Renal cortex interstitium (tissue), 15 donors: ENCODE results near the gene VCAN. TPM values are rescaled to one million over a fixed set of nuclear protein-coding genes. Genes with fewer than 3 reads are reported as not detected.
"Not testable (repeated sequence)": the region's sequence is repeated elsewhere in the genome, so short reads cannot be mapped to it uniquely, and the experiment has no call there.

Experiments used
- DNase-seq, 11 donors: peaks; one replicate each; pipeline ENCODE4 v3.0.0-alpha.2; 2013; ENCODE audit warnings: low read depth in 9 of 11, low spot score in 4 of 11; ENCODE audit errors: extremely low read depth in 1 of 11
- long read RNA-seq, 16 experiments: transcript quantifications; one replicate each; lab custom pipeline, GENCODE V29; 2026
- polyA plus RNA-seq, 3 donors: library from polyadenylated mRNA; unstranded; fragments of 120-200 nt; gene quantifications; one replicate each; pipeline ENCODE4 v1.2.1, GENCODE V29; 2013; ENCODE audit not compliant: insufficient read length in 3 of 3

VCAN gene
- 100 to 1,000 TPM; 310 to 404 (median 347) TPM for polyA plus RNA-seq
- long read RNA-seq, donor 1, full-length matches to known transcripts: 44 of 68 reads
- long read RNA-seq, donor 1, partial matches to known transcripts: 24 of 68 reads
- long read RNA-seq, donor 1, other reads (novel, unspliced or antisense): 0 of 68 reads
- long read RNA-seq, donor 2, full-length matches to known transcripts: 42 of 58 reads
- long read RNA-seq, donor 2, partial matches to known transcripts: 16 of 58 reads
- long read RNA-seq, donor 2, other reads (novel, unspliced or antisense): 0 of 58 reads
- long read RNA-seq, donor 3, full-length matches to known transcripts: 67 of 91 reads
- long read RNA-seq, donor 3, partial matches to known transcripts: 24 of 91 reads
- long read RNA-seq, donor 3, other reads (novel, unspliced or antisense): 0 of 91 reads
- long read RNA-seq, donor 4, full-length matches to known transcripts: 47 of 64 reads
- long read RNA-seq, donor 4, partial matches to known transcripts: 17 of 64 reads
- long read RNA-seq, donor 4, other reads (novel, unspliced or antisense): 0 of 64 reads
- long read RNA-seq, donor 5: 0 reads
- long read RNA-seq, donor 6, full-length matches to known transcripts: 101 of 163 reads
- long read RNA-seq, donor 6, partial matches to known transcripts: 62 of 163 reads
- long read RNA-seq, donor 6, other reads (novel, unspliced or antisense): 0 of 163 reads
- long read RNA-seq, donor 7, full-length matches to known transcripts: 67 of 127 reads
- long read RNA-seq, donor 7, partial matches to known transcripts: 60 of 127 reads
- long read RNA-seq, donor 7, other reads (novel, unspliced or antisense): 0 of 127 reads
- long read RNA-seq, donor 8: 0 reads
- long read RNA-seq, donor 9, full-length matches to known transcripts: 50 of 70 reads
- long read RNA-seq, donor 9, partial matches to known transcripts: 20 of 70 reads
- long read RNA-seq, donor 9, other reads (novel, unspliced or antisense): 0 of 70 reads
- long read RNA-seq, donor 10, full-length matches to known transcripts: 47 of 128 reads
- long read RNA-seq, donor 10, partial matches to known transcripts: 81 of 128 reads
- long read RNA-seq, donor 10, other reads (novel, unspliced or antisense): 0 of 128 reads
- long read RNA-seq, donor 11, full-length matches to known transcripts: 47 of 76 reads
- long read RNA-seq, donor 11, partial matches to known transcripts: 29 of 76 reads
- long read RNA-seq, donor 11, other reads (novel, unspliced or antisense): 0 of 76 reads
- long read RNA-seq, donor 12, full-length matches to known transcripts: 24 of 24 reads
- long read RNA-seq, donor 12, partial matches to known transcripts: 0 of 24 reads
- long read RNA-seq, donor 12, other reads (novel, unspliced or antisense): 0 of 24 reads
- long read RNA-seq, donor 13: 0 reads
- long read RNA-seq, donor 14, full-length matches to known transcripts: 31 of 52 reads
- long read RNA-seq, donor 14, partial matches to known transcripts: 21 of 52 reads
- long read RNA-seq, donor 14, other reads (novel, unspliced or antisense): 0 of 52 reads
- long read RNA-seq, donor 15, full-length matches to known transcripts: 26 of 26 reads
- long read RNA-seq, donor 15, partial matches to known transcripts: 0 of 26 reads
- long read RNA-seq, donor 15, other reads (novel, unspliced or antisense): 0 of 26 reads
- long read RNA-seq, donor 16, full-length matches to known transcripts: 154 of 279 reads
- long read RNA-seq, donor 16, partial matches to known transcripts: 125 of 279 reads
- long read RNA-seq, donor 16, other reads (novel, unspliced or antisense): 0 of 279 reads

DNA sequence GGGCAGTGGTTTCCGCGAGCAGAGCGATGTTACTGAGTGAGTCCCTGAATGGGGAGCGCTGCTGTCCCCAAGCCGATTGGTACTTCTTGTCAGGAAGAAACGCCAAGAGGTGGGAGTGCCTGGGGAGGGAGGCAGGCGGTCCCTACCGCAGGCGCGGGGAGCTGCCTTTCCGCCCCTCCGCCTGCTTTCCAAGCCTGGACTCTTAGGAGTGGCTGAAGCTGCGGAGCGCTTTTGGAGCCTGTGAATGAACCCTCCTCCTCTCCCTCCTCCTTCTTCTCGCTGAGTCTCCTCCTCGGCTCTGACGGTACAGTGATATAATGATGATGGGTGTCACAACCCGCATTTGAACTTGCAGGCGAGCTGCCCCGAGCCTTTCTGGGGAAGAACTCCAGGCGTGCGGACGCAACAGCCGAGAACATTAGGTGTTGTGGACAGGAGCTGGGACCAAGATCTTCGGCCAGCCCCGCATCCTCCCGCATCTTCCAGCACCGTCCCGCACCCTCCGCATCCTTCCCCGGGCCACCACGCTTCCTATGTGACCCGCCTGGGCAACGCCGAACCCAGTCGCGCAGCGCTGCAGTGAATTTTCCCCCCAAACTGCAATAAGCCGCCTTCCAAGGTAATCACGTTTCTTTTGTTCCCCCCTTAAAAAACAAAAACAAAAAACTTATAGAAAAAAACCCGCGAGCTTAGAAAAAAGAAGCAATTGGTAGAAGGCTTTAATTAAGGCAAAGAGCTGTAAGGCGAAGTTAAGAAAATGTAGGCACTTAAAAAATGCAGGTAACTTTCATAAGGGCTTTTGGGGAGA lies at the start of gene VCAN:
TSS of gene VCAN (plus strand) at position 340 of the 808 bp plus-strand sequence. CDS start 11,775 bp downstream, outside the sequence.
- peak in 10 of 11 donors; percentile 67 to 88 (median 78) for DNase-seq

DNA sequence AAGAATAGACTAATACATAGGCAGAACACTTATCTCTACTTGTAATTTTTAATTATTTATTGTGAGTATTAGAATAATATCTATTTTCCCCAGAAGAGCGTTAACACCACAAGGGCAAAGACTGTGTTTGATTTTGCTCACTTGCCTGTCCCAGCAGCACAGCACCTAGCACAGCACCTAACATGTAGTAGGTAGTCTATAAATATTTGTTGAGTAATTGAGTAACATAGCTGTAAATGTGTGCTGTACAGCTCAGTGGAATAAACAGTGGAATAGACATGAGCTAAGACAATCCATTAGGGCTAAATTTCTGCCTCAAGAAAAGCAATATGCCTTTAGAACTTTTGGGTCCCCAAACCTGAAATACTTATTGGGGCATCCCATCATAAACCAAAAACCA lies 49.3 kb upstream of the VCAN start:
- no peak for DNase-seq

DNA sequence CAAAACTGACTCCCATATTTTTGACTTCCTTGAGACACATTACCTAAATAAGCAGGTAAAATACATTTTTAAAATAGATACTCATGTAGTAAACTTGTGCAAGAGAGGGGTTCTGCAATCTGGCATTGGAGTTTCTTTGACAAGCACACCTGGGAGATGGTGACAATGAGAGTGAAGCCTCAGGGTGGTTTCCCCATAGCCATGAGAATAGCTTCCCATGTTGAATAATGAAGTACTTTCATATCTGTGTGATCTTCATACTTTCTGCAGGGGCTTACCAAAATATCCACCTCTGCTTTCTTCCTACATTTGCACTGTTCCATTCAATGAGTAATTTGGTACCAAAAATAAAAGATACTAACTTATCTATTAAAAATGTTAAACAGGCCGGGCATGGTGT lies 44.7 kb upstream of the VCAN start:
- DNase-seq: no peak

DNA sequence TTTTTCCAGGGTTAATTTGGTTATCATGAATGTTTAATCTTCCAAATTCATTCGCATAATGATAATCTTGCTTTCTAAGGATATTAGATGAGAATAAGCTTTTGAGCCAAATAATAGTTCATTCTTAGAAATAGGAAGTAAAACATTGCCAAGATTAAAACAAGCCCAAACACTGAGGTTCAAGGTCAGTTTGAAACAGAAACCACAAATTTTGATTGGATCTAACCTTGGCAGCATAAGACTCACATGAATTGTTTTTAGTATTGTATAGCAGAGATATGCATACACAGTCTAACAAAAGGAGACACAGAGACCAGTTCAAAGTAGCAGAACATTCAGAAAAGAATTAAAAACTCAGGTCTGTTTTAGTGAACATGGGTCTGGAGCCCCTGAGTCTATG lies 43.4 kb upstream of the VCAN start:
- no peak for DNase-seq

DNA sequence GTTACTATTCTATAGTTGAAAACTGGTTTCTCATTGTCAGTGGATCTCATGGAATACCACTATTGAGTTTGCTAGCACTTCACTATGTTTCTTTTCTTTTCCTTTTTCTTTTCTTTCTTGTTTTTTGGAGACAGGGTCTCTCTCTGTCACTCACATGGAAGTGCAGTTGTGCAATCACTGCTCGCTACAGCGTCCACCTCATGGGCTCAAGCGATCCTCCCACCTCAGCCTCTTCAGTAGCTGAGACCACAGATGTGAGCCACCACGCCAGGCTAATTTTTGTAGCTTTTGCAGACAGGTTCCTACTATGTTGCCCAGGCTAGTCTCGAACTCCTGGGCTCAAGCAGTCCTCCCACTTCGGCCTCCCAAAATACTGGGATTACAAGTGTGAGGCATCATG lies 42.7 kb upstream of the VCAN start:
- no peak for DNase-seq

DNA sequence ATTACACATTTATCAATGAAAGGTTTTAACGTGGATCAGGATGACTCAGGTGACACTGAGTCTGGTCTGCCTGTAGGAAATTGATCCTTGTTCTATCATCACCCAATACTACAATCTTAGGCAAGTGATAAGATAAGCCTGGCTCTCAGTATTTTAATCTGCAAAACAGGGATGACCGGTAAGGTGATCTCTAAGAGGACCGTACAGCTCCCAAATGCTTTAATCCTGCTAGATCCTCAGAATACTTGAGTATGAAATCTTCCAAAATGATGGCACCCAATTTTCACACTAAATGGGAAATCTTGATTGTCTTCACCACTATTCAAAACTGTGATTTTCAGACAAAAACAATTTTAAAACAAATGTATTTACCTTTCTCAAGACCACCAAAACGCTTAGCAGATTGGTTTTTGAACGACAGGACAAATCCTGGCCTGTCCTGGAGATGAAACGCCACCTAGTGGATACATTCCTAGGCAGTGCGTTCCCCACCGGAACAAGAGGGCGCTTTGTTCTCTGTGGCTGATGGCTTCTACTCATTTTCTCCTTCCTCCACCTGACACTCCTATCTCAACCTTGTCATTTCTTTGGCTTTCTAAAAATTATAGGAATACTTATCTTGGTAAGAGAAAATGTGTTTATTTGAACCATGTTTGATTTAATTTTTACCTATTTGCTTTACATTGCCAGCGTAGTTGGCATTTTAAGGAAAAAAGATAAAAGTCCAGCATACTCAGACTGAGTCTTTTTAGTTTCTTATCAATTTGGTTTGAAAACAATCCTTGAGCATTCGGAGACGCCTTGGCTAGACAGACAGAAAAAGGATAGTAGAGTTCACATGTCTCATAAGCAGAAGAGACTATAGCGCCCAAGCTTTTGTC lies 41.2 kb upstream of the VCAN start:
- DNase-seq: peak; percentile 26 to 59 (median 46)

DNA sequence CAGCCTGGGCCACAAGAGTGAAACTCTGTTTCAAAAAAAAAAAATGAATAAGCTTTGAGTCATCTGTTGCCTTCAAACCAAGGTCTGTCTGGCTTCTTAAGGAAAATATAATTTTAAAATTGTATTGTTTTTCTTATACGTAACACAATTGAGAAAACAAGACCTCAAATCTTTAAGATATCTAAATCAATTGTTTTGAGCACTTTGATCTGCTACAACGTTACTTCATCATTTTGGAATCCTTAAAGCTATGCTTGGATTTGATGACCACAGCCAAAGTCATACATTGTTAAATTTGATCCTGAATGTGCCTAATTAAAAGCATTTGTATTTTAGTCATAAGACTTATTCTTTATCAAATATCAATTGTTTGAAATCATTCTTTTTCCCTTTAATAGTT lies 37.7 kb upstream of the VCAN start:
- DNase-seq: no peak

DNA sequence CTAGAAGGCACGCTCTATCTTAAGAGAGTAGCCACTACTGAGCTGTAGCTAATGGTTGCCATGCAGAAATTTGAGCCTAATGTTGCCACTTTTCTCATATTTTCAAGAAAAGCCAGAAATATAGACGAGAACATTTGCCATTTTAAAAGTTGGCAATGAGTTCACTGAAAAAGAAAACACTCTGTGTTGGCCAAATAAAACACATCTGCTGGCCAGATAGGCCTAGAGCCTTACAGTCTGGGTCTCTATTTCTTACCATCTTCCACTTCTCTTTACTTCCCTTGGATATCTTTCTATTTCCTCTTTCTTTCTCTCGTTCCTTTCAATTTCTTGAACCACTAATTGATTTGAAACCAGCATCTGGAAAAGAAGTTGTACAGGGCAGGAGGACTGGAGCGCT lies 36.6 kb upstream of the VCAN start:
- DNase-seq: no peak

DNA sequence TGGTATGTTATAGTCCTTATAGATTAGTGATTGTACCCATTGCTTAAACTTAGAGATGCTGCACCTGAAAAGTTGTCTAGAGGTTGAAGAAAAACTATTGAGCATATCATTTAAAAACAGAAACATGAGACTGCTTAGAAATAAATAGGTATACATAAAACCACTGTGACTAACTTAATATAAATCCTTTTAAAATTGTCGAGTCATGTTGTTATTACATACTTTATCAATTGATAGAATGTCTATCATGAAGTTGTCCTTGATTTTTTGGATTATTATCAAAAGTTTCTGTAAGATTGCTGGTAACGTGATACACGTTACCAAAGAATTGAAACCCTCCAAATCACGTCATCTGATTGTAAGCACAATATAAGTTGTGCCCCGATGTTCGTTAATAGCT lies 35.3 kb upstream of the VCAN start:
- DNase-seq: no peak

DNA sequence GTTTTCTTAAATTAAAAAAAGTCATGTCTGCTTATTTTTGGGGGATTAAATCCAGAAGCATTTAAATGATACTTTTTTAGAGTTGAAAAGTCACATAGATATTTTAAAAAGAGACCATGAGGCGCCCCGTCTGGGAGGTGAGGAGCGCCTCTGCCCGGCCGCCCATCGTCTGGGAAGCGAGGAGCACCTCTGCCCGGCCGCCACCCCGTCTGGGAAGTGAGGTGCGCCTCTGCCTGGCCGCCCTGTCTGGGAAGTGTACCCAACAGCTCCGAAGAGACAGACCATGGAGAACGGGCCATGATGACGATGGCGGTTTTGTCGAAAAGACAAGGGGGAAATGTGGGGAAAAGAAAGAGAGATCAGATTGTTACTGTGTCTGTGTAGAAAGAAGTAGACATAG lies 33.8 kb upstream of the VCAN start:
- not testable (repeated sequence) for DNase-seq

DNA sequence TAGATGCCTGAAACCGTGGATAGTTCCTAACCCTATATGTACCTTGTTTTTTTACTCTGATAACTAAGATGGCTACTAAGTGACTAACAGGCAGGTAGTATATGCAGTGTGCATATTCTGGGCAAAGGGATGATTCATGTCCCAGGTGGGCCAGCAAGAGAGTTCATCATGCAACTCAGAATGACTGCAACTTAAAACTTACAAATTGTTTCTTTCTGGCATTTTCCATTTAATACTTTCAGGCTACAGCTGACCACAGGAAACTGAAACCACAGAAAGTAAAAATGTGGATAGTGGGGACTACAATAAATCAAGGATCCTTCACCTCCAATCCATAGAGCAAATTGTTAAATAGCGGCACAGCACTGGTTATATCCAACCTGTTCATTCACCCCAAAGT lies 30.7 kb upstream of the VCAN start:
- DNase-seq: no peak

DNA sequence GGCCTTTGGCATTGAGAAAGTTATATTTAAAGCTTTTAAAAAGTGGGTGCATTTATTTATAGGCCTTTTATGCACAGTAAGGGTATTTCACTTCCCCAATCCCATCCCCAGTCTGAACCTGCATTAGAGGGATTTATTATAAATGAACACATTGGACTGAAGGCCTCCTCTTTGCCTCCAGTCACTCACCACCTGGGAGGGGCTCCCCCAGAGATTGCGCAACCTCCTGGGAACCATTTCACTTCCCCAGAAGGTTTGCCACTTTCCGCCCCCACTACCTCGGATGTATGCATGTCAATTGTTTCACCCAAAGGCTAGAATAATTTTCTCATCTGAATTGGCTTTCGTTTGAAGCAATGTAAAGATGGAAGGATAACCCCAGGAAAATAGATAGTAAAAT lies 29.8 kb upstream of the VCAN start:
- no peak for DNase-seq

DNA sequence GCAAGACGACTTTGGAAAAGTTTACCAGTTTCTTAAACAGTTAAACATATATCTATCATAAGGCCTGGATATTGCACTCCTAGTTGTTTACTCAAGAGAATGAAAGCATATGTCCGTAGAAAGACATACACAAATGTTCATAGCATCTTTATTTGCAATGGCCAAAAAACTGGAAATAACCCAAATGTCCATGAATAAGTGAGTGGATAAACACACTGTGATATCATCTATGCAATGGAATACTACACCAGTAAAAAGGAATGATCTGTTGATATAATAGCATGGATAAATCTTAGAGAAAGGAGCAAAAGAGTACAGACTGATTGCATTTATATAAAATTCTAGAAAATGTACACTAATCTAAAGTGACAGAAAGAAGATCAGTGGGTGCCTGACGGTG lies 28.0 kb upstream of the VCAN start:
- DNase-seq: no peak

DNA sequence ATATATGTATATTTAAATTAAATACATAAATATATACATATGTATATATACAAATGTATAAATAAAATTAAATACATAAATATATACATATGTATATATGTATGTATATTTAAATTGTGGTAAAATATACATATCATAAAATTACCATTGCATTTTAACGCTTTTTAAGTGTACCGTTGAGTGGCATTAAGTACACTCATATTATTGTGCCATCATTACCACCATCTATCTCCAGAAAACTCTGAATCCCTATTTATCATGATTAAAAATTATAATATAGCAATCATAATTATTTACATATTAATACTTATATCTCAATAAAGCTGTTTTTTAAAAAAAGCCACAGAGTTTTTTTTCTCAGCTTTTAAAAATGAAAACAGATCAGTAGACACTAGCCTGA lies 27.1 kb upstream of the VCAN start:
- no peak for DNase-seq

DNA sequence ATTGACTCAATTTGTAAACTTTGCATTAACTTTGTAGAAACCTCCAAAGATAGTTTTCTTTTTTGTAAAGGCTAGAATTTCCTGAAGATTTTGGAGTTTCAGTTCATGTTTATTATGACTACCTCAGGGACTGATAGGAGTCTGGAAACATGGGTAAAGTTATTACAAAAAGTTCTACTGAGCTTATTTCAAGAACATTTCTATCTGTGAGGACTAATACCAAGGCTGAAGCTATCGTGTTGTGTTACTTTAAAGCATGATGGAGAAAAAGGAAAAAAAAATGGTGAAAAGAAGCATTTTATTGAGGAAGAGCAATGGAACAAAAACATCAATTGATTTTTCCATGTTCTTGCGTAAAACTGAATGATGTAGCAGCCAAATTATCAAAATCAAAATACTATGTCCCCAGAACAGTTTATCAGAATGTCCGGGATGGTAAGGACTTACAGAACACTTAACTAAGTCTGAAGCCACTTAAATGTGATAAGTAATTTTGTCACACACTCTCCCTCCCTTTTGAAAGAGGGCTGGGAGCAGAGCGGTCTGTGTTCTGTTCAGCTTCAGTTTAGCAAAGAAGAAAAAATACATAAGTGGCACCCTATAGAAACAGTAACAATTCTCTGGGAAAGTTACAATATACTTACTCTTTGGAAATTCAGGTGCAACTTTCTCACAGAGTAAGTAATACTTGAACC lies 25.1 kb upstream of the VCAN start:
- no peak for DNase-seq

DNA sequence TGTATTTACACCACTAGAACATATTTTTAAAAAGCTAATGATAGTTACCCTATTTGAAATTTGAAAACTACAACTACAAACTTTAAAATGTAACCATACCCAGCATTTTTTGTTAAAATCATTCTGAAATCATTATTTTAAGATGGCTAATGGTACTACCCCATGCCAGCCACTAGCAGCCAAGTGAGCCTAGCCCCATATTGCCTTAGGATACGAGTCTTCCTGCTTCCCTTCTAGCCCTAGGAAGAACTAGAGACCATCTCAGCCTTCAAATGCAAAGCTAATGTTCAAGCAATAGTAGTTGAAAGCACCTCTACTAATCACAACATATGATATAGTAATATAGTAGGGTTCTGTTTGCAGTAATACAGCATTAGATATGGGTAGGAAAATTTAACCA lies 24.0 kb upstream of the VCAN start:
- DNase-seq: no peak
